ENCODE measurements around the gene MORN5. TPM values are rescaled to one million over a fixed set of nuclear protein-coding genes. Genes with fewer than 3 reads are reported as not detected.

The MORN5 gene
- total and polyA plus RNA-seq, 9 of the 15 experiments (the other 6 are each of a cell fraction or from before 2014, with no cell fraction given) = not detected

DNA sequence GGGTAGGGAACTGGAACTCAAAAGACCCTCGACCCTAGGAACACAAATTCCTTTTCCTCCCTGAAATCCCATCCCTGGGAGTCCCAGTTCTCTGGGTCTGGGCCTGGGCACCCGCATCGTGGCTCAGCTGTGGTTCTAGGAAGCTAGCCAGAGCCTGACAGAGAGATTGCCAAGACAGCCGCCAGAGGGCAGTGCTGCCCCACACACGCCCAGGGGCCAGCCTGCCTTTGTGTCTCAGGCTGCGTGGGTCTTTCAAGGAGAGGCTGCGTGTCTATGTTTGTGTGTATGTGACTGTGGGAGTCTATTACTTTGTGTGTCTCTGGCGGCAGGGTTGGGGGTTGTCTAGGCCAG is 34.6 kb upstream of the MORN5 start (continued):
- TF ChIP-seq, protein P1, sequence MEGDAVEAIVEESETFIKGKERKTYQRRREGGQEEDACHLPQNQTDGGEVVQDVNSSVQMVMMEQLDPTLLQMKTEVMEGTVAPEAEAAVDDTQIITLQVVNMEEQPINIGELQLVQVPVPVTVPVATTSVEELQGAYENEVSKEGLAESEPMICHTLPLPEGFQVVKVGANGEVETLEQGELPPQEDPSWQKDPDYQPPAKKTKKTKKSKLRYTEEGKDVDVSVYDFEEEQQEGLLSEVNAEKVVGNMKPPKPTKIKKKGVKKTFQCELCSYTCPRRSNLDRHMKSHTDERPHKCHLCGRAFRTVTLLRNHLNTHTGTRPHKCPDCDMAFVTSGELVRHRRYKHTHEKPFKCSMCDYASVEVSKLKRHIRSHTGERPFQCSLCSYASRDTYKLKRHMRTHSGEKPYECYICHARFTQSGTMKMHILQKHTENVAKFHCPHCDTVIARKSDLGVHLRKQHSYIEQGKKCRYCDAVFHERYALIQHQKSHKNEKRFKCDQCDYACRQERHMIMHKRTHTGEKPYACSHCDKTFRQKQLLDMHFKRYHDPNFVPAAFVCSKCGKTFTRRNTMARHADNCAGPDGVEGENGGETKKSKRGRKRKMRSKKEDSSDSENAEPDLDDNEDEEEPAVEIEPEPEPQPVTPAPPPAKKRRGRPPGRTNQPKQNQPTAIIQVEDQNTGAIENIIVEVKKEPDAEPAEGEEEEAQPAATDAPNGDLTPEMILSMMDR (IDR thresholded peaks at IDR 0.05 in 2 of 3, conservative IDR thresholded peaks at IDR 0.05 in 1 of 3; ENCODE audit: insufficient read depth in 2 of 3, low read depth in 1 of 3, low read length in 3 of 3) = peak; percentile 94 to 96 (median 96)
- no peak for TF ChIP-seq KAT7 (CRISPR knock-in tag; IDR thresholded peaks at IDR 0.05; ENCODE audit: borderline replicate concordance)
- peak; percentile 47; the same call in 1 of the 2 replicates for TF ChIP-seq KLF16 (IDR thresholded peaks at IDR 0.05)
- TF ChIP-seq ZNF263 (CRISPR knock-in tag; IDR thresholded peaks at IDR 0.05; ENCODE audit: borderline replicate concordance) = peak; percentile 34; the same call in 1 of the 2 replicates
- peak; percentile 21; the same call in 1 of the 2 replicates for TF ChIP-seq BHLHE40 (IDR thresholded peaks at IDR 0.05; ENCODE audit: low read length)
- TF ChIP-seq NRF1 (conservative IDR thresholded peaks at IDR 0.05 in 1 of 2, IDR thresholded peaks at IDR 0.05 in 1 of 2) = peak in 1 of 2 experiments; percentile 11; a peak in 1 of 4 replicates
- TF ChIP-seq BCOR (IDR thresholded peaks at IDR 0.05) = no peak
- peak; percentile 16; the same call in 1 of the 2 replicates for TF ChIP-seq MTA3 (IDR thresholded peaks at IDR 0.05; ENCODE audit: borderline replicate concordance)
- TF ChIP-seq ZKSCAN1 (IDR thresholded peaks at IDR 0.05; ENCODE audit: low read depth, low read length) = peak; percentile 38; the same call in 1 of the 2 replicates
- TF ChIP-seq, protein P2, sequence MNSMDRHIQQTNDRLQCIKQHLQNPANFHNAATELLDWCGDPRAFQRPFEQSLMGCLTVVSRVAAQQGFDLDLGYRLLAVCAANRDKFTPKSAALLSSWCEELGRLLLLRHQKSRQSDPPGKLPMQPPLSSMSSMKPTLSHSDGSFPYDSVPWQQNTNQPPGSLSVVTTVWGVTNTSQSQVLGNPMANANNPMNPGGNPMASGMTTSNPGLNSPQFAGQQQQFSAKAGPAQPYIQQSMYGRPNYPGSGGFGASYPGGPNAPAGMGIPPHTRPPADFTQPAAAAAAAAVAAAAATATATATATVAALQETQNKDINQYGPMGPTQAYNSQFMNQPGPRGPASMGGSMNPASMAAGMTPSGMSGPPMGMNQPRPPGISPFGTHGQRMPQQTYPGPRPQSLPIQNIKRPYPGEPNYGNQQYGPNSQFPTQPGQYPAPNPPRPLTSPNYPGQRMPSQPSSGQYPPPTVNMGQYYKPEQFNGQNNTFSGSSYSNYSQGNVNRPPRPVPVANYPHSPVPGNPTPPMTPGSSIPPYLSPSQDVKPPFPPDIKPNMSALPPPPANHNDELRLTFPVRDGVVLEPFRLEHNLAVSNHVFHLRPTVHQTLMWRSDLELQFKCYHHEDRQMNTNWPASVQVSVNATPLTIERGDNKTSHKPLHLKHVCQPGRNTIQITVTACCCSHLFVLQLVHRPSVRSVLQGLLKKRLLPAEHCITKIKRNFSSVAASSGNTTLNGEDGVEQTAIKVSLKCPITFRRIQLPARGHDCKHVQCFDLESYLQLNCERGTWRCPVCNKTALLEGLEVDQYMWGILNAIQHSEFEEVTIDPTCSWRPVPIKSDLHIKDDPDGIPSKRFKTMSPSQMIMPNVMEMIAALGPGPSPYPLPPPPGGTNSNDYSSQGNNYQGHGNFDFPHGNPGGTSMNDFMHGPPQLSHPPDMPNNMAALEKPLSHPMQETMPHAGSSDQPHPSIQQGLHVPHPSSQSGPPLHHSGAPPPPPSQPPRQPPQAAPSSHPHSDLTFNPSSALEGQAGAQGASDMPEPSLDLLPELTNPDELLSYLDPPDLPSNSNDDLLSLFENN (IDR thresholded peaks at IDR 0.05; ENCODE audit: low read depth in 2 of 2, low read length in 2 of 2) = peak in 1 of 2 experiments; percentile 50; a peak in 1 of 4 replicates
- TF ChIP-seq KLF6 (CRISPR knock-in tag; IDR thresholded peaks at IDR 0.05; ENCODE audit: borderline replicate concordance) = no peak
- no peak for TF ChIP-seq ZNF589 (CRISPR knock-in tag; IDR thresholded peaks at IDR 0.05; ENCODE audit: low read depth)
- no peak for TF ChIP-seq KDM2B (CRISPR knock-in tag; IDR thresholded peaks at IDR 0.05)
- TF ChIP-seq NELFE (IDR thresholded peaks at IDR 0.05; ENCODE audit: insufficient read depth, insufficient read length) = no peak
- TF ChIP-seq ATF7 (IDR thresholded peaks at IDR 0.05) = no peak
- TF ChIP-seq ZNF717 (CRISPR knock-in tag; IDR thresholded peaks at IDR 0.05) = no peak
- no peak for TF ChIP-seq ZNF764 (CRISPR knock-in tag; IDR thresholded peaks at IDR 0.05; ENCODE audit: low read depth)
- TF ChIP-seq SMC3 (conservative IDR thresholded peaks at IDR 0.05; ENCODE audit: insufficient read depth, low read depth, low read length) = peak; percentile 100
- no peak for TF ChIP-seq MCM5 (IDR thresholded peaks at IDR 0.05; ENCODE audit: low read depth)
- TF ChIP-seq RB1 (IDR thresholded peaks at IDR 0.05; ENCODE audit: low read depth) = peak; percentile 75; the same call in 1 of the 2 replicates
- TF ChIP-seq CC2D1A (IDR thresholded peaks at IDR 0.05) = peak; percentile 89
- TF ChIP-seq, protein P3, sequence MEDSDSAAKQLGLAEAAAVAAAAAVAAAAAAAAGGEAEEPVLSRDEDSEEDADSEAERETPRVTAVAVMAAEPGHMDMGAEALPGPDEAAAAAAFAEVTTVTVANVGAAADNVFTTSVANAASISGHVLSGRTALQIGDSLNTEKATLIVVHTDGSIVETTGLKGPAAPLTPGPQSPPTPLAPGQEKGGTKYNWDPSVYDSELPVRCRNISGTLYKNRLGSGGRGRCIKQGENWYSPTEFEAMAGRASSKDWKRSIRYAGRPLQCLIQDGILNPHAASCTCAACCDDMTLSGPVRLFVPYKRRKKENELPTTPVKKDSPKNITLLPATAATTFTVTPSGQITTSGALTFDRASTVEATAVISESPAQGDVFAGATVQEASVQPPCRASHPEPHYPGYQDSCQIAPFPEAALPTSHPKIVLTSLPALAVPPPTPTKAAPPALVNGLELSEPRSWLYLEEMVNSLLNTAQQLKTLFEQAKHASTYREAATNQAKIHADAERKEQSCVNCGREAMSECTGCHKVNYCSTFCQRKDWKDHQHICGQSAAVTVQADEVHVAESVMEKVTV (CRISPR knock-in tag; IDR thresholded peaks at IDR 0.05) = peak; percentile 98
- TF ChIP-seq SMARCB1 (IDR thresholded peaks at IDR 0.05; ENCODE audit: insufficient read length, low read depth) = no peak
- no peak for TF ChIP-seq RBM22 (IDR thresholded peaks at IDR 0.05; ENCODE audit: low read depth, low read length, poor library complexity, severe bottlenecking)
- no peak for TF ChIP-seq ZNF584 (CRISPR knock-in tag; IDR thresholded peaks at IDR 0.05; ENCODE audit: low read depth)

All from K562 (cell line).